Measurements from ENCODE around the gene GATA6. TPM values are rescaled to one million over a fixed set of nuclear protein-coding genes. Genes with fewer than 3 reads are reported as not detected.

Gene GATA6
- total RNA-seq, 1 donor from 2014 or later: 2.5 TPM

DNA sequence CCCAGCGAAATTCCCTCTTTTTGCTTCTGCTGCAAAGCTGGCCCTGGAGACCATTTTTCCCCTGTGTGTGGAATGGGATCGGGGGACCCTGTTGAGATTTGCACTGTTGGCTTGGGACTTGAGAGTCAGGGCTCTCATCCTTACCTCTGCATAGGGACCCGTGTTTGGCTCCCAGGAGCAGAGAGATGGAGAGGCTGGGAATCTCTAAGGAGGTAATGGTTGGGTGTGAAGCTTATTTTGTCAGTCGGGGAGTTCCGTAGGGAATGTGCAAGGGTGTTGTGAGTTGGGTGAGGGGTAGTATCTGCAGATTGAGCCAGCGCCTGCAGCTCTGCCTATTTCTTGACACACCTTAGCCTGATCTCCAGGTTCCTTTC is 4.5 kb downstream of the GATA6 start:
- H3K36me3 ChIP-seq (ENCODE audit: control insufficient read depth, insufficient read depth, low read length): no peaks in the 10 kb centered on the region
- peaks cover 54% of the 10 kb centered on the region for H3K27me3 ChIP-seq (ENCODE audit: control insufficient read depth, insufficient read depth, low read length)
- TF ChIP-seq, protein P1, sequence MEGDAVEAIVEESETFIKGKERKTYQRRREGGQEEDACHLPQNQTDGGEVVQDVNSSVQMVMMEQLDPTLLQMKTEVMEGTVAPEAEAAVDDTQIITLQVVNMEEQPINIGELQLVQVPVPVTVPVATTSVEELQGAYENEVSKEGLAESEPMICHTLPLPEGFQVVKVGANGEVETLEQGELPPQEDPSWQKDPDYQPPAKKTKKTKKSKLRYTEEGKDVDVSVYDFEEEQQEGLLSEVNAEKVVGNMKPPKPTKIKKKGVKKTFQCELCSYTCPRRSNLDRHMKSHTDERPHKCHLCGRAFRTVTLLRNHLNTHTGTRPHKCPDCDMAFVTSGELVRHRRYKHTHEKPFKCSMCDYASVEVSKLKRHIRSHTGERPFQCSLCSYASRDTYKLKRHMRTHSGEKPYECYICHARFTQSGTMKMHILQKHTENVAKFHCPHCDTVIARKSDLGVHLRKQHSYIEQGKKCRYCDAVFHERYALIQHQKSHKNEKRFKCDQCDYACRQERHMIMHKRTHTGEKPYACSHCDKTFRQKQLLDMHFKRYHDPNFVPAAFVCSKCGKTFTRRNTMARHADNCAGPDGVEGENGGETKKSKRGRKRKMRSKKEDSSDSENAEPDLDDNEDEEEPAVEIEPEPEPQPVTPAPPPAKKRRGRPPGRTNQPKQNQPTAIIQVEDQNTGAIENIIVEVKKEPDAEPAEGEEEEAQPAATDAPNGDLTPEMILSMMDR (IDR thresholded peaks at IDR 0.05; ENCODE audit: insufficient read depth, low read length, poor library complexity, severe bottlenecking): no peak
- H3K4me3 ChIP-seq (ENCODE audit: low read depth, low read length): no peak overlapping the region
- DNase-seq (ENCODE audit: low read depth): no peak

DNA sequence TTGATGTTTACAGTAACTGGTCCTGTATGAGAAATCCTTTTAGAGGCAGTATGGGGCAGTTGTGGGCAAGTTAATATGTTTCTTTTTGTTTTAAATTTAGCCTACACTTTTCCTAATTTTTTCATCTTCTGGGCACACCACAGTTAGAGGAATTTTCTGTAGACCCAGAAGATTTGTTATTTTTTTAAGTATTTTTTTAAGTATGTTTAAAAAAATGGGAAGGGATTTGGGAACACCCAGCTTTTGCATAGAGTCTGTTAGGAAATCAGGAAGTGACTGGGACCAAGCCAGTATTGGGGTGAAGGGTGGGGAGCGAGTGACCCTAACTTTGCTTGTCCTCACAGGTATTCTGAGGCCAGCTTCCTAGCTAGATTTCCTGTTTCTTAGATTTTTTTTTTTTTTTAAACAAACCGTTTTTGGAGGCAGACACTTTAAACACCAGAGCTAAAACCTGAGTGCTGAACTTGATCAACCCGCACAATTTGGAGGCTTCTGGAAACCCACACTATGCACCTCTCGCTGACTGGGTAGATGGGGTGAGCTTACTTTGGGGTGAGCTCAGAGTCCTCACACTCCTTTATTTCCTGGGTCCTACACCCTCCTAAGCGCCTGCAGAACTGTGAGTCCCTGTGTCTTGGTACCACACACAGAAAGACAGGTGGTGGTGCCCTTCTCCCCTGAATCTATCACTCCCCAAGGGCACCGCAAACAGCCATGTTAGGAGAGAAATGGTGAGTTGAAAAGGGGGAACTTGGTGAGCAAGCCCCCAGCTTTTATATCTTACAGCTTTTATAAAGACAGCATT is 5.2 kb downstream of the GATA6 start:
- TF ChIP-seq, protein P1 (IDR thresholded peaks at IDR 0.05; ENCODE audit: insufficient read depth, low read length, poor library complexity, severe bottlenecking): peak; percentile 26
- peaks cover 56% of the 10 kb centered on the region for H3K27me3 ChIP-seq (ENCODE audit: control insufficient read depth, insufficient read depth, low read length)
- no peak for DNase-seq (ENCODE audit: low read depth)
- no peak overlapping the region for H3K4me3 ChIP-seq (ENCODE audit: low read depth, low read length)
- H3K36me3 ChIP-seq (ENCODE audit: control insufficient read depth, insufficient read depth, low read length): no peaks in the 10 kb centered on the region

DNA sequence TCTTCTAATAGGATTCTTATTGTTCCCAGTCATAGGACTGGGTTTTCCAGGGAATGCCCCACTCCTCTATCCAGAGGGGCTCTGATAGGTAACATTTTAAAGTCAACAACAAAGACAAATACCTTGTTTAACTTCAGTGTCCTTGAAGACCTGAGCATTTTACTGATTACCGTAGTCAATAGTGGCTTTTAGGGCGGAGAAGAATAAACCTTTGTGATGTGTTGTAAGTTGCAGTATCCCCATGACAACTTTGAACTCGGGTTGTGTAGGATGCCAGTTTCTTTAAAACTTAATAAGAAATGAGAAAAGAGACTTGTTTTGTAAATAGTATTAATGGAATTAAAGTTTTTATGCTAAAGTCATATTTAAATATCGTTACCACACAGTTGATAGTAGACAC is 6.0 kb downstream of the GATA6 start:
- Histone ChIP-seq H3K36me3 (ENCODE audit: control insufficient read depth, insufficient read depth, low read length) (no peaks in the 10 kb centered on the region), H3K4me3 (ENCODE audit: low read depth, low read length) (no peak overlapping the region), H3K27me3 (ENCODE audit: control insufficient read depth, insufficient read depth, low read length) (peaks cover 56% of the 10 kb centered on the region)
- DNase-seq (ENCODE audit: low read depth): no peak
- TF ChIP-seq, protein P1 (IDR thresholded peaks at IDR 0.05; ENCODE audit: insufficient read depth, low read length, poor library complexity, severe bottlenecking): no peak

DNA sequence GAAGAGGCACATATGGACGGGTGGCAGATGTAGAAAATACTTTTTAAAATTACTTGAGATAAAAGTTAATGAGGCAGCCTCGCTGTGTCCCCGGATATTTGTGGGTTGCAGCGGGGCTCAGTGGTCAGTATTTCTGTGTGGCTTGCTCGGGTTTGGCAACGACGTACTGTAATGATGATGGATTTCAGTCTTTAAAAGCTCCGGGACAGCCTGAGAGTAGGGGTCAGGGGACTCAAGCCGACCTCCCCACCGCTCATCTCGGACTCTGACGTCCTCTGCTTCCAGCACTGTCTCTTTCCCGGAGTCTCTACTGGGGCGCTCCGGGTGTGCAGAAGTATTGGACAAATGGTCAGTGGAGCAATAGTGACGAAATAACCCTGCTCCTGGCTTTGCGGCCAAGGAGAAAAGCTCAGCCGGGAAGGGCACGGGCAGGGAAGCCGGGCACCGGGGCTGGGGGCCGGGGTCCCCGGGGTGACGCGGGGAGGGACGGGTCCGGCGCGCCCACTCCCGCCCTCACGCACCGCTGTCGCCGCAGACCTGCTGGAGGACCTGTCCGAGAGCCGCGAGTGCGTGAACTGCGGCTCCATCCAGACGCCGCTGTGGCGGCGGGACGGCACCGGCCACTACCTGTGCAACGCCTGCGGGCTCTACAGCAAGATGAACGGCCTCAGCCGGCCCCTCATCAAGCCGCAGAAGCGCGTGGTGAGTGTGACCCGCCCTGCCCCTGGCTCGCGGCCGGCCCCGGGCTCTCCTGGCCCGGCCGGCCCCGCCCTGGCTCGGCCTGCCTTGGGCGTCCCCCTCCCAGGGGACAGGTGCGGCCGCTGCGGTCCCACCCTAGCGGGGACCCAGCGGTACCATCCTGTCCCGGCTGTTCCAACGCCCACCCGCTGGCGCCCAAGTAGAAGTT is 7.3 kb downstream of the GATA6 start:
- Histone ChIP-seq H3K36me3 (ENCODE audit: control insufficient read depth, insufficient read depth, low read length) (no peaks in the 10 kb centered on the region), H3K27me3 (ENCODE audit: control insufficient read depth, insufficient read depth, low read length) (peaks cover 46% of the 10 kb centered on the region), H3K4me3 (ENCODE audit: low read depth, low read length) (peak overlapping the region; percentile 15)
- TF ChIP-seq, protein P1 (IDR thresholded peaks at IDR 0.05; ENCODE audit: insufficient read depth, low read length, poor library complexity, severe bottlenecking): no peak
- no peak for DNase-seq (ENCODE audit: low read depth)

DNA sequence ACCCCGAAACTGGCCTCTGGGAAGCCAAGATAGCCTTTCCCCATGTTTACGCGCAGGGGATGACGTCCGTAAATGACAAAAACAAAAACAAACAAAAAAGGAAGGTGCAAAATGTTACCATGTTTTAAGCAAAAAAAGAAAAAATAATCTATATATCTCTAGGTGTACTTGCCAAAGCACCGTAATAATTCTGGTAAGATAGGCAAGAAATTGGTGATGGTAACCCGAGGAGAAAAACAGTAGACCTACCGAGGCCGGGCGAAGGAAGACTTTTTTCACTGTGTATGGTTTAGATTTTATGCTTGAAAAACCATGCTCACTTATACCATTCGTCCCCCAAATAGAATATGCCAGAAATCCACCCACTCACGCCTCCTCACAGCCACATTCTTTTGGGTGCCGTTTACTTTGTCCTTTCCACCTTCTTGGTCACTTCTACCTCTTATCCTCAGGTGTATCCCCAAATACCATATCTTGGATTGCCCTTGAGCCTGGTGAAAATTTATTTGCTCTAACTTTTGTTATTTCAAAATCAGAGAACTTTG is 8.0 kb downstream of the GATA6 start:
- TF ChIP-seq, protein P1 (IDR thresholded peaks at IDR 0.05; ENCODE audit: insufficient read depth, low read length, poor library complexity, severe bottlenecking): no peak
- no peak overlapping the region for H3K4me3 ChIP-seq (ENCODE audit: low read depth, low read length)
- no peaks in the 10 kb centered on the region for H3K36me3 ChIP-seq (ENCODE audit: control insufficient read depth, insufficient read depth, low read length)
- peaks cover 41% of the 10 kb centered on the region for H3K27me3 ChIP-seq (ENCODE audit: control insufficient read depth, insufficient read depth, low read length)
- no peak for DNase-seq (ENCODE audit: low read depth)

Measured in kidney epithelial cell (primary cell).